PC-9 (cell line): ENCODE data around the gene MSH3. TPM values are rescaled to one million over a fixed set of nuclear protein-coding genes. Genes with fewer than 3 reads are reported as not detected.

Experiments
- BruUV-seq: library from RNA; stranded (reverse); fragments of 400-500 nt; replicated peaks from 2 replicates; lab custom pipeline; 2021; lab: Mats Ljungman, UMichigan
- CTCF ChIA-PET: fragments of 300-600 bp; sonication (Branson Sonifier 250); formaldehyde crosslinking; loops from one replicate; lab custom pipeline; 2022; ENCODE audit warnings: antibody characterized with exemption; lab: Charles Lee
- POLR2A ChIA-PET: fragments of 300-600 bp; sonication (Branson Sonifier 250); formaldehyde crosslinking; loops from one replicate; lab custom pipeline; 2022; ENCODE audit warnings: antibody characterized with exemption; ENCODE audit not compliant: unreplicated experiment; lab: Charles Lee
- DNase-seq, 2 experiments: peaks; one replicate each; pipeline versions ENCODE4 v3.0.0 to v3.0.0-alpha.2; 2015 to 2022; ENCODE audit warnings: mixed read lengths in 1 of 2
- H2AFZ ChIP-seq: fragments of 200-600 bp; sonication (generic); 2 replicates; pipeline ENCODE4 v1.8.1; 2017; ENCODE audit warnings: antibody characterized with exemption
- H3F3A ChIP-seq: fragments of 200-600 bp; sonication (generic); 2 replicates; pipeline ENCODE4 v1.8.1; 2017; ENCODE audit warnings: antibody characterized with exemption, mild to moderate bottlenecking, low read depth; ENCODE audit not compliant: insufficient read depth
- H3K27ac ChIP-seq: fragments of 200-600 bp; sonication (generic); 2 replicates; pipeline ENCODE4 v1.6.1; 2016; ENCODE audit warnings: mixed run types
- H3K27me3 ChIP-seq: fragments of 200-600 bp; sonication (generic); 2 replicates; pipeline ENCODE4 v1.6.1; 2016; ENCODE audit warnings: low read depth, mixed run types; ENCODE audit not compliant: insufficient read depth
- H3K36me3 ChIP-seq: fragments of 200-600 bp; sonication (generic); 2 replicates; pipeline ENCODE4 v1.6.1; 2016; ENCODE audit warnings: low read depth, mixed run types
- H3K4me1 ChIP-seq: fragments of 200-600 bp; sonication (generic); replicated peaks from 2 replicates; pipeline ENCODE4 v1.6.1; 2016; ENCODE audit warnings: mixed run types; ENCODE audit not compliant: insufficient read depth
- H3K4me2 ChIP-seq: fragments of 200-600 bp; sonication (generic); 2 replicates; pipeline ENCODE4 v1.6.1; 2017; ENCODE audit warnings: mixed run types
- H3K4me3 ChIP-seq: fragments of 200-600 bp; sonication (generic); 2 replicates; pipeline ENCODE4 v1.6.1; 2016; ENCODE audit warnings: mixed run types
- H3K79me2 ChIP-seq: fragments of 200-600 bp; sonication (generic); 2 replicates; pipeline ENCODE4 v1.6.1; 2017; ENCODE audit warnings: low read depth, mixed run types
- H3K9me2 ChIP-seq: fragments of 200-600 bp; sonication (generic); 2 replicates; pipeline ENCODE4 v1.8.1; 2017; ENCODE audit warnings: mild to moderate bottlenecking; ENCODE audit not compliant: insufficient read depth
- H3K9me3 ChIP-seq: fragments of 200-600 bp; sonication (generic); 2 replicates; pipeline ENCODE4 v1.8.1; 2016; ENCODE audit warnings: low read depth; ENCODE audit not compliant: insufficient read depth
- H4K20me1 ChIP-seq: fragments of 200-600 bp; sonication (generic); 2 replicates; pipeline ENCODE4 v1.8.1; 2017; ENCODE audit not compliant: insufficient read depth
- EZH2 ChIP-seq: fragments of 200-600 bp; sonication (generic); IDR thresholded peaks from 2 replicates; pipeline ENCODE4 v1.8.0; 2017; ENCODE audit warnings: antibody characterized with exemption, low read depth
- intact Hi-C: fragments of 100-400 bp; cut with micrococcal nuclease; formaldehyde crosslinking; loops from one replicate; pipeline ENCODE4 v1.10.0; 2022; ENCODE audit not compliant: unreplicated experiment
- total RNA-seq: library from RNA; stranded (reverse); gene quantifications from 2 replicates; pipeline ENCODE4 v1.2.3, GENCODE V29; 2021
- TF ChIP-seq, protein P1 (sequence below): fragments of 200-600 bp; sonication (generic); conservative IDR thresholded peaks from 2 replicates; pipeline ENCODE4 v1.6.1; 2017; ENCODE audit warnings: mixed run types, antibody characterized with exemption, mild to moderate bottlenecking, moderate library complexity

MSH3 gene
- total RNA-seq, 1 experiment from 2014 or later: 16.9 TPM

- no peak for DNase-seq
- Histone ChIP-seq H3K36me3 (peaks cover 8% of the 10 kb centered on the region; the same call in 1 of the 2 replicates), H4K20me1 (no peaks in the 10 kb centered on the region), H3K4me3 (no peak overlapping the region), H3K9me2 (no peaks in the 10 kb centered on the region), H3K9me3 (no peaks in the 10 kb centered on the region), H3K4me2 (no peak overlapping the region), H3K79me2 (no peaks in the 10 kb centered on the region), H3K27me3 (no peaks in the 10 kb centered on the region), H3K4me1 (0 out of 2 replicates have a peak, but pooled peaks cover 4% of the 10 kb centered on the region), H2AFZ (no peak overlapping the region), H3F3A (no peaks in the 10 kb centered on the region), H3K27ac (no peak overlapping the region)
- no peak for TF ChIP-seq EZH2
- TF ChIP-seq, protein P1, sequence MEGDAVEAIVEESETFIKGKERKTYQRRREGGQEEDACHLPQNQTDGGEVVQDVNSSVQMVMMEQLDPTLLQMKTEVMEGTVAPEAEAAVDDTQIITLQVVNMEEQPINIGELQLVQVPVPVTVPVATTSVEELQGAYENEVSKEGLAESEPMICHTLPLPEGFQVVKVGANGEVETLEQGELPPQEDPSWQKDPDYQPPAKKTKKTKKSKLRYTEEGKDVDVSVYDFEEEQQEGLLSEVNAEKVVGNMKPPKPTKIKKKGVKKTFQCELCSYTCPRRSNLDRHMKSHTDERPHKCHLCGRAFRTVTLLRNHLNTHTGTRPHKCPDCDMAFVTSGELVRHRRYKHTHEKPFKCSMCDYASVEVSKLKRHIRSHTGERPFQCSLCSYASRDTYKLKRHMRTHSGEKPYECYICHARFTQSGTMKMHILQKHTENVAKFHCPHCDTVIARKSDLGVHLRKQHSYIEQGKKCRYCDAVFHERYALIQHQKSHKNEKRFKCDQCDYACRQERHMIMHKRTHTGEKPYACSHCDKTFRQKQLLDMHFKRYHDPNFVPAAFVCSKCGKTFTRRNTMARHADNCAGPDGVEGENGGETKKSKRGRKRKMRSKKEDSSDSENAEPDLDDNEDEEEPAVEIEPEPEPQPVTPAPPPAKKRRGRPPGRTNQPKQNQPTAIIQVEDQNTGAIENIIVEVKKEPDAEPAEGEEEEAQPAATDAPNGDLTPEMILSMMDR: no peak
- POLR2A ChIA-PET: no interaction called here
- intact Hi-C loops: no loop called here
- CTCF ChIA-PET: no interaction called here
- BruUV-seq: no TSS peak
Measured at GRCh38 chr5:80757290-80757689, 102.8 kb downstream of the MSH3 start.

DNA sequence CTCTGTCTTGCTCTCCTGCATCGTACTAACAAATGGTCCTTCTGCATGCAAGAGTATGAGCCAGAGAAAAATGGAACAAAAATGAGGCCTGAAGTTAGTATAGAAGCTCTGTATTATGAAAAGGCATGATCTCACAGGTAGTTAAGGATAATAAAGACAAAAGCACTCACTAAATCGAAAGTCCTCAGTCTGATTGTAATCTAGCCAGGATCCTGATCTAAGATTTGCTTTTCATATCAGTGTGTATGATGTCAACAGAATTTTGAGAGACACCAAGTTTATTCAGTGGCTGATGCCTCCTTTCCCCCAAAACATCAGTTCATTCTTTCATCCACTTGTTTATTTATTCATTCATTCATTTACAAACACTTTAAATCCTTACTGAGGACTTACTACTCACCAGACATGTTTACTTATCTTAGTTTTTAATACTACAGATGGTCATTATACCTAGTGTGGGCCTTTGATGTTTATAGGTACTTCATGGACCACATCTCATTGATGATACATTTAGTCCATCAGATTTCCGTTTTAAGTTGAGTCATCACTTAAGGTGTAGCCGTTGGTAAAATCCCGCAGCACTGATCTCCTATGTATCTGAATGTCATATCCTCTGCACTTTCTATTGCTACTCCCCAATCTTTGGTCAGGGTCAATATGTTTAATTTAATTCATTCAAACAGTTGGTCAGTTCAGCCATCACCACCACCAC, 105.6 kb downstream of the MSH3 start:
- Histone ChIP-seq H3K27me3 (no peaks in the 10 kb centered on the region), H3F3A (no peaks in the 10 kb centered on the region), H3K79me2 (no peaks in the 10 kb centered on the region), H3K4me2 (no peak overlapping the region), H3K4me1 (peaks cover 4% of the 10 kb centered on the region; the same call in 1 of the 2 replicates), H3K9me3 (no peaks in the 10 kb centered on the region), H3K27ac (no peak overlapping the region), H2AFZ (no peak overlapping the region), H4K20me1 (no peaks in the 10 kb centered on the region), H3K36me3 (peaks cover 5% of the 10 kb centered on the region; the same call in 1 of the 2 replicates), H3K9me2 (no peaks in the 10 kb centered on the region), H3K4me3 (no peak overlapping the region)
- DNase-seq: no peak
- TF ChIP-seq, protein P1: no peak
- TF ChIP-seq EZH2: no peak
- CTCF ChIA-PET: no interaction called here
- BruUV-seq: no TSS peak
- POLR2A ChIA-PET: no interaction called here
- intact Hi-C loops: no loop called here

DNA sequence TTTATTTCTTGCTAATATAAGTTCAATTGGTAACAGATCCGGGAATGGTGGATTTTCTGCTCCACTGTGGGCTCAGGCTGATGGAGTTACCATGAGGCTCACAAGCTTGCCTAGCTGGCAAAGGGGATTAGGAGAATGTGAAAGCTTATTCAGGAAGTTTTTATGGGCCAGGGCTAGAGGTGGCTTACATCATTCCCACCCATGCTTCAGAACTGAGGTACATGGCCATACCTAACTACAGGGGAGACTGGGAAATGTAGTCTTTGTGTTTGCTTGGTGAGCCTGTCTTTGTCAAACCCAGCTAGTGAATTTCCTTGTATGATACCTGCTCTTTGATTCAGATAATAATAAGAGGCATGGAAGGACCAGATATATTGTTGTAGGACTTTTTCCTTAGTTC, 106.2 kb downstream of the MSH3 start:
- POLR2A ChIA-PET: no interaction called here
- Histone ChIP-seq H2AFZ (no peak overlapping the region), H3K4me2 (no peak overlapping the region), H3K9me2 (no peaks in the 10 kb centered on the region), H3K27me3 (no peaks in the 10 kb centered on the region), H3K79me2 (no peaks in the 10 kb centered on the region), H3K4me3 (no peak overlapping the region), H4K20me1 (no peaks in the 10 kb centered on the region), H3K27ac (no peak overlapping the region), H3F3A (no peaks in the 10 kb centered on the region), H3K36me3 (peaks cover 5% of the 10 kb centered on the region; the same call in 1 of the 2 replicates), H3K9me3 (no peaks in the 10 kb centered on the region), H3K4me1 (peaks cover 4% of the 10 kb centered on the region; the same call in 1 of the 2 replicates)
- BruUV-seq: no TSS peak
- CTCF ChIA-PET: no interaction called here
- no peak for DNase-seq
- intact Hi-C loops: no loop called here
- TF ChIP-seq EZH2: no peak
- TF ChIP-seq, protein P1: no peak
